K562 (cell line): ENCODE data around the gene DLGAP1.

ENCODE experiments used
- E2F4 ChIP-seq: sonication (generic); formaldehyde crosslinking; IDR thresholded peaks from 2 replicates; pipeline ENCODE4 v1.8.0; 2022; ENCODE audit warnings: mild to moderate bottlenecking, low read depth, missing genetic modification reagents
- FOXJ2 ChIP-seq: fragments of 200-800 bp; sonication (Bioruptor generic); IDR thresholded peaks from 2 replicates; pipeline ENCODE4 v1.6.1; 2016; ENCODE audit warnings: missing genetic modification characterization, missing compliant biosample characterization
- NFIX ChIP-seq: fragments of 250-450 bp; sonication (Bioruptor Pico); IDR thresholded peaks from 2 replicates; pipeline ENCODE4 v1.4.0; 2020; ENCODE audit warnings: low read depth, mild to moderate bottlenecking, moderate library complexity
- ZBTB7A ChIP-seq: IDR thresholded peaks from 2 replicates; pipeline ENCODE4 v1.6.1; 2011; ENCODE audit warnings: low read depth, mild to moderate bottlenecking, low read length, moderate library complexity, borderline replicate concordance; ENCODE audit not compliant: control insufficient read depth
- ZNF507 ChIP-seq: conservative IDR thresholded peaks from 2 replicates; pipeline ENCODE4 v1.6.1; 2017; ENCODE audit warnings: missing genetic modification characterization, missing compliant biosample characterization
- TF ChIP-seq, protein P1 (sequence below): fragments of 250-450 bp; sonication (Bioruptor Pico); IDR thresholded peaks from 2 replicates; pipeline ENCODE4 v1.5.0; 2020; ENCODE audit warnings: mild to moderate bottlenecking
- TF ChIP-seq, protein P2 (sequence below): sonication (generic); formaldehyde crosslinking; IDR thresholded peaks from 2 replicates; pipeline ENCODE4 v1.8.1; 2023; ENCODE audit warnings: mild to moderate bottlenecking, missing genetic modification reagents

DNA sequence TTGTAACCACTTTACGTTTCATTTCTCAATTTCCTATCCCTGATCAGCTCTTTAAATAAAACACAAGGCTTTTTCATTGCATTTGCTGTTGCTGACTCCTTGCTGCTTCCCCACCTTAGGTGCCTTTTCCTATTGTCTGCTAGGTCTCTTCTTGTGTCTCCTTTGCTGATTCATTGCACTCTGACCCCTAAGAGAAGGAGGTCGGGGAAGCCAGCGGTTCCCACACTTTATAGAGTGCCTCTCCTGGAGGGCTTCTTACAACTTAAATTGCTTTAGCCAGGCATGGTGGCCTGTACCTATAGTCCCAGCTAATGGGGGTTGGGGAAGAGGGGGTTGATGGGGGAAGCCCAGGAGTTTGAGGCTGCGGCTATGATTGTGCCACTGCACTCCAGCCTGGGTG is 495.0 kb downstream of the DLGAP1 start:
- TF ChIP-seq NFIX (CRISPR knock-in tag) (no peak), E2F4 (CRISPR knock-in tag) (no peak), ZBTB7A (no peak), FOXJ2 (tag) (no peak), ZNF507 (tag) (no peak)
- TF ChIP-seq, protein P1, sequence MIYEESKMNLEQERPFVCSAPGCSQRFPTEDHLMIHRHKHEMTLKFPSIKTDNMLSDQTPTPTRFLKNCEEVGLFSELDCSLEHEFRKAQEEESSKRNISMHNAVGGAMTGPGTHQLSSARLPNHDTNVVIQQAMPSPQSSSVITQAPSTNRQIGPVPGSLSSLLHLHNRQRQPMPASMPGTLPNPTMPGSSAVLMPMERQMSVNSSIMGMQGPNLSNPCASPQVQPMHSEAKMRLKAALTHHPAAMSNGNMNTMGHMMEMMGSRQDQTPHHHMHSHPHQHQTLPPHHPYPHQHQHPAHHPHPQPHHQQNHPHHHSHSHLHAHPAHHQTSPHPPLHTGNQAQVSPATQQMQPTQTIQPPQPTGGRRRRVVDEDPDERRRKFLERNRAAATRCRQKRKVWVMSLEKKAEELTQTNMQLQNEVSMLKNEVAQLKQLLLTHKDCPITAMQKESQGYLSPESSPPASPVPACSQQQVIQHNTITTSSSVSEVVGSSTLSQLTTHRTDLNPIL (CRISPR knock-in tag), result no peak
- TF ChIP-seq, protein P2, sequence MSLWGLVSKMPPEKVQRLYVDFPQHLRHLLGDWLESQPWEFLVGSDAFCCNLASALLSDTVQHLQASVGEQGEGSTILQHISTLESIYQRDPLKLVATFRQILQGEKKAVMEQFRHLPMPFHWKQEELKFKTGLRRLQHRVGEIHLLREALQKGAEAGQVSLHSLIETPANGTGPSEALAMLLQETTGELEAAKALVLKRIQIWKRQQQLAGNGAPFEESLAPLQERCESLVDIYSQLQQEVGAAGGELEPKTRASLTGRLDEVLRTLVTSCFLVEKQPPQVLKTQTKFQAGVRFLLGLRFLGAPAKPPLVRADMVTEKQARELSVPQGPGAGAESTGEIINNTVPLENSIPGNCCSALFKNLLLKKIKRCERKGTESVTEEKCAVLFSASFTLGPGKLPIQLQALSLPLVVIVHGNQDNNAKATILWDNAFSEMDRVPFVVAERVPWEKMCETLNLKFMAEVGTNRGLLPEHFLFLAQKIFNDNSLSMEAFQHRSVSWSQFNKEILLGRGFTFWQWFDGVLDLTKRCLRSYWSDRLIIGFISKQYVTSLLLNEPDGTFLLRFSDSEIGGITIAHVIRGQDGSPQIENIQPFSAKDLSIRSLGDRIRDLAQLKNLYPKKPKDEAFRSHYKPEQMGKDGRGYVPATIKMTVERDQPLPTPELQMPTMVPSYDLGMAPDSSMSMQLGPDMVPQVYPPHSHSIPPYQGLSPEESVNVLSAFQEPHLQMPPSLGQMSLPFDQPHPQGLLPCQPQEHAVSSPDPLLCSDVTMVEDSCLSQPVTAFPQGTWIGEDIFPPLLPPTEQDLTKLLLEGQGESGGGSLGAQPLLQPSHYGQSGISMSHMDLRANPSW (CRISPR knock-in tag), result no peak
